Measurements from ENCODE around the gene COG7.
"Not testable (repeated sequence)": the region's sequence is repeated elsewhere in the genome, so short reads cannot be mapped to it uniquely, and the experiment has no call there.

COG7 gene

GRCh38 chr16:23485841-23486240 is 32.9 kb upstream of the COG7 start:
- no peak for DNase-seq (ENCODE audit: low read depth)
- no peak for TF ChIP-seq CTCF (conservative IDR thresholded peaks at IDR 0.05; ENCODE audit: low read depth, low read length)
- H3K4me3 ChIP-seq (ENCODE audit: low read length) = no peak overlapping the region

- no peak for DNase-seq (ENCODE audit: low read depth)
- no peak for TF ChIP-seq CTCF (conservative IDR thresholded peaks at IDR 0.05; ENCODE audit: low read depth, low read length)
- no peak overlapping the region for H3K4me3 ChIP-seq (ENCODE audit: low read length)
These were observed 32.2 kb upstream of the COG7 start for GRCh38 chr16:23485257-23485614.

GRCh38 chr16:23484510-23485256 is 31.7 kb upstream of the COG7 start:
- no peak for DNase-seq (ENCODE audit: low read depth)
- H3K4me3 ChIP-seq (ENCODE audit: low read length) = no peak overlapping the region
- TF ChIP-seq CTCF (conservative IDR thresholded peaks at IDR 0.05; ENCODE audit: low read depth, low read length) = no peak

- H3K4me3 ChIP-seq (ENCODE audit: low read length); DNase-seq (ENCODE audit: low read depth): not testable (repeated sequence)
These were observed 30.5 kb upstream of the COG7 start for GRCh38 chr16:23483492-23483891.

GRCh38 chr16:23482778-23483177 is 29.8 kb upstream of the COG7 start:
- H3K4me3 ChIP-seq (ENCODE audit: low read length) = no peak overlapping the region
- no peak for DNase-seq (ENCODE audit: low read depth)
- no peak for TF ChIP-seq CTCF (conservative IDR thresholded peaks at IDR 0.05; ENCODE audit: low read depth, low read length)

- no peak for DNase-seq (ENCODE audit: low read depth)
- H3K4me3 ChIP-seq (ENCODE audit: low read length) = no peak overlapping the region
- no peak for TF ChIP-seq CTCF (conservative IDR thresholded peaks at IDR 0.05; ENCODE audit: low read depth, low read length)
These were observed 27.3 kb upstream of the COG7 start for GRCh38 chr16:23480257-23480656.

- DNase-seq (ENCODE audit: low read depth) = no peak
- no peak for TF ChIP-seq CTCF (conservative IDR thresholded peaks at IDR 0.05; ENCODE audit: low read depth, low read length)
- no peak overlapping the region for H3K4me3 ChIP-seq (ENCODE audit: low read length)
These were observed 26.1 kb upstream of the COG7 start for GRCh38 chr16:23479138-23479537.

Data from retinal pigment epithelial cell (primary cell).